Fibroblast of skin of scalp (primary cell): ENCODE results near the gene EFHC1.

ENCODE experiments used
- DNase-seq: peaks from one replicate; pipeline ENCODE4 v3.0.0-alpha.2; 2013

Gene EFHC1

DNA sequence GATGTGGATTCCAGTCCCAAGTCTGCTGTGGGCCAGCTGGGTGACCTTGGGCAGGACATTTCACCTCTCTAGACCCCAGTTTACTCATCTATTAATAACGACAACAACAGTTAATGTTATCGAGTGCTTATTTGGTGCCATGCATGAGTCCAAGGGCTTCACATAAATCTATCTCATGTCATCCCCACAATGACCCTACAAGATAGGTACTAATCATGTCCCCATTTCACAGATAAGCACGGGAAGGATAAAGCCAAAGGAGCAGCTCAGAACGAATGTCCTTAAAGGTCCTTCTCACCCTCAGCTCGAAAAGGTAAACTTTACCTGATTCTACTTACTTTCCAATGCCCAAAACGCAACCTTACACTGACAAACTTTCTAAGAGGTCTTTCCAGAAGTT is 121.0 kb downstream of the EFHC1 start:
- DNase-seq = no peak

DNA sequence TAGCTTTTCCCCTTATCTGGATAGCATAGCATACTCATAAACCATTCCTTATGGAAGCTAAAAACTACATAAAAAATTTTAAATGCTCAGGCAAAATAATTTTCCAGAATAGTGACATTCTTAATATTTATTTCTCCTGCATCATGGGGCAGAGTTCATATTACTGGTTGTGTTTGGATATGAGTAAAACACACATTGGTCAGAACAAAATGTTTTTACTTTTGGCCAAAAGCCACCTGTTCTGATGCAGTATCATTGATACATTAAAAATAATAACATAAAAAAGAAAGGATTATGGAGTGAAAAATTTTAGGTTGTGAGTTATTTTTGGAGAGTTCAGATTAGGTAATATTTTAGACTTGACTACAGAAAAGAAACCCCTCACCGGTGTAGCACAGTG is 123.1 kb downstream of the EFHC1 start:
- no peak for DNase-seq

DNA sequence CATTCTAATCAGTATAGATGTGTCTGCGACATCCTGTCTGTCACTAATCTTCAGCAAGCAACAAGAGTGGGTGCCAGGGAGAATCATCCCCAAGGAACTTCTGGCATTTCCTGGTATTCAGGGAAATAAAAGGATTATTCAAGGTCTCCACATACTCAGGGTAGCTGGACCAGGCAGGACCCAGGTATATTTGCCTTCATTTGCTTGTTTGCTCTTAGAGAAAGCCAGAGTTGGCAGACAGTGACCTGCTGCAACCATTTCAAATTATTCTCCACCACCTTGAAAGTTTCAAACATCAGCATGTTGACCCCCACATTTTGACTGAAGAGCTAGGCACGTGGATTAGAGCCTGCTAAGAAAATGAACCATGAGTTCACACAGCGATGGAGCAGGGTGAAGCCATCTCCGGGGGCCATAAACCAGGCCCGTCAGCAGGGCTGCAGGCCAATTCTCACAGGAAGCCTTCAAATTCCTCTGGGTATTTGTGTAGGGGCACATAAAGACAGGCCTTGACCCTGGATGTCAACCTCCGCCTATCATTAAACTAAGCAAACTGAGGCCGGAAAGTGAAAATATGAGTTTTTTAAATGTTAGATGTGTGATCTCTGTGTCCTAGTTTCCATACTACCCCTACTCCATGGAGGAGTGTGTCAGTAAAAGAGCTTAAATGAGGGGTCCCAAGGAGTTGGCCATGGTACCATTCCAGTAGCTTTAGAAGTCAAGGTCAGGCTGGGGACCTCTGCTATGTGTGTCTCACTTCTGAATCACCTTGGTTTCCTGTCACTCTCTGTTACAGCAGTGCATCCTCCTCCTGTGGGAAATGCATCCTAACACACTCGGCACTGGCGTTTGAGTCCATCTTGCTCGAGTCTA is 123.8 kb downstream of the EFHC1 start:
- peak; percentile 61 for DNase-seq

DNA sequence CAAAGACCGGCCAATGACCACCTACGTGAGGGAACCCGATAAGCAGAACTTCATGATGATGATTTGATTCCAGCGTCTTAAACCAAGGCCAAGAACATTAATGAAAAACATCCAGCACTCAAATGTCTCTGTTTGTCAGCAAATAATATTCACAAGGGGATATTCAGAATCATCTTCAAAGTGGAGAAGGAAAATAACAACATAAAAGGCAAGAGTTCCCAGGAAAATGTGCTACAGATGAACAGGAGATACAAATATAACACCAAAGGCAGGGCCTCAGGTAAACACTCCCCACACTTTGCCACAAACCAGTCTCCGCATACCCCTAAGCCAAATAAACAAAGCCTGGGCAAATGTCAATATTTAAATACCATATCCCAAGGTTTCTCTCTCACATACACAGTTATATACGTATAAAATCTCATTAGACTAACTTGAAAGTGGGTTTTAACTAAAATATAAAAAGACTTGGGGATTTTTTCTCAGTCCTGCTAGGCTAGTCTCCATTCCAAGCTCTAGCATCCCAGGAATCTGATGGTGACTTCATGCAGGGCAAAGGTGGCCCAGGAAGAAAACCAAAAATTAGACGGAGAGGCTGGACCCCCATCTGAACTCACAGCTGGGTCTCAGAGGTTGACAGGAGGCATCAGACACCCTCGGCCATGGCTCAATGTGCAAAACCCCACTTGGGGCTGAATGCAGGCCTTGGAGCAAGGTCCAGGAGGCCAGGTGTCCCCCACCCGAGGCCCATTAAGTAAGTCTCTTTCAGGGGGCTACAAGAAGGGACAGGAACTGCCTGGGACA is 124.7 kb downstream of the EFHC1 start:
- DNase-seq = no peak

DNA sequence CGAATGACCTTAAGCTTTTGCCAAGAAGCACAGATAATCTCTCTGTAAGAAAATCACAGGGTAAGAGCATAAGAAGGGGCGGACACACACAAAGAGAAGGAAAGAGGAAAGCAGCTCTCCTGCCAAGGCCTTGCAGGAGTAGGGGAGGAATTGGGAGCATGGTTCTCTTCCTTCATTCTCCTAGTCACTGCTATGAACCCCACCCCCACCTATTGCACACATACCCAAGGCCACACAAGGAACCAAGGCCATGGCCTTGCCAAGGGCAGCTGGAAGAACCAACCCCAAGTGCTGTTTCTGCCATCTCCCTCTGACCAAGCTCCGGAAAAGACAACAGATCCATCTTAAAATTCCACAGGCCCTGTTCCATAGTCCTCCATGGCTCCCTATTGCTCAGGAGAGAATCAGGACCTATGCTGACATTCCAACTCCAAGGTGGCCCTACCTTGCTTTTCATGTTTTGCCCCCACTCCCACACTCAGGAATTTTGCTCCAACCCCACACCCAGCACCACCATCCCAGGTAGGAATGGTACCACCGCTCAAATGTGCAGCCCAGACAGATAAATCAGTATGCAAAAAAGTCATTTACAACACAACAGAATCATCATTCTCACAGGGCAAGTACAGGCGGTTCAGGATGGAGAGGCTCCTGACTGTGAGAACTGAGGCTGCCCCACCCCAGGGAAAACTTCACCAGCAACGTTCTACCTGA is 125.4 kb downstream of the EFHC1 start:
- no peak for DNase-seq

DNA sequence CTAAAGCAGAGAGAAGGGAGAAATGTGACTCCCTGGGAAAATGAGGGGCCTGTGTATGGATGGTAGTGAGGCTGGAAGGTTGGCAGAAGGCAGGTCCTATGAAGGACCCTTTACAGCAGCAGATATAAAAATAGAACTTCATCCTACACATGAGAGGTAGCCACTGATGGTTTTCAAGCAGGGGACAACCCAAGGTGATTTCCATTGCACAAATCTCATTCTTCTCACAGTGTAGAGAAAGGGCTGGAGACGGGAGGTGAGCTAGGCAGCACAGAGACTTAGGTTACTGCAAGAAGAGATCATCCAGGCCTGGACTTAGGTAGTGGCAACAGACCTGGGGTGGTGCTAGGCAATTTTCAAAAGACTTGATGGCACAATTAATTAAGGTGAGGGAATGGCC is 126.0 kb downstream of the EFHC1 start:
- no peak for DNase-seq

DNA sequence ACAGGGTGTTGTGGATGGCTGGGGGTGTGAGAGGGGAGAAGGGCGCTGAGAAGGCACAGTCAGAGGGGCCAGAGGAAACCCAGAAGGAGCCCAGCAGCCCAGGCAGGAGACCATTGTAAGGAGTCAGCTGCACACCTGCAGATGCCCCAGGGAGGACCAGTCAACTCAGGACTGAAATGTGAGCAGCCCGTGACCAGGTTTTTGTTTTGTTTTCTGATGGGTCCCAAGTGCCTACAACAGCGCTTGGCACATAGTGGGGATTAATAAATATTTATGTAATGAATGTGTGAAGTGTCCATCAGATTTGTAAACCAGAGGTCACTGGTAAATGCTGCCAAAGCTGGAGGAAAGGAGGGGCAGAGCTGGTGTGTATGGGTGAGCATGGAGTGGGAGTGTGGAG is 126.5 kb downstream of the EFHC1 start:
- no peak for DNase-seq

DNA sequence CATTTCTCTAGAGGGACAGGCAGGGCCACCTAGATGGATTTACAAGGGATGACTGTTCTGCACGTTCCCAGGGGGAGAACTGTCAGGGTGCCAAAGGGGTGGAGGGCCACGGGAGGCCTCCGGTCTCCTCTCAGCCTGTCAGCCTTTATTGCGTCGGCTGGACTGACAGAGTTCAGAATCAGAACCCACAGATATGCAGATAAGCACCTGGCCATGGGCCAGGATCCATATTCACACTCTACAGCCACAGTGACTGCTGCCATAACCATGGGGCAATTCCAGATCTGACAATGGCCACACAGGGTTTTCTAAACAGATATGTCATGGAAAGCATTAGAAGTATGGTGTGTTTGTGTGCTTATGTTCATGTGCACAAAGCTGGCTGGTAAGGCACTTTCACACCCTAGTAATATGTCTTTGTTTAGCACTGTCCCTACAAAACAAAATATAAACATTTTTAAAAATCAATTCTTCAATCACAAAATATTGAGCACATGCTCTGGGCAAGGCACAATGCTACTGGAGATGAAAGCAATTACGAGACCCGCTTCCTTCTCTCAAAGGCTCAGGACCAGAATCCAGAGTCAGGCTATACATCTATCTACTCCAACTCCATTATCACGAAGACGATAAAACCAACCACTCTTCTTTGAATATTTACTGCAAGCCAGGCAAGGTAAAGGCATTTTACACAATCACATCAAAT is 127.7 kb downstream of the EFHC1 start:
- peak; percentile 63 for DNase-seq

DNA sequence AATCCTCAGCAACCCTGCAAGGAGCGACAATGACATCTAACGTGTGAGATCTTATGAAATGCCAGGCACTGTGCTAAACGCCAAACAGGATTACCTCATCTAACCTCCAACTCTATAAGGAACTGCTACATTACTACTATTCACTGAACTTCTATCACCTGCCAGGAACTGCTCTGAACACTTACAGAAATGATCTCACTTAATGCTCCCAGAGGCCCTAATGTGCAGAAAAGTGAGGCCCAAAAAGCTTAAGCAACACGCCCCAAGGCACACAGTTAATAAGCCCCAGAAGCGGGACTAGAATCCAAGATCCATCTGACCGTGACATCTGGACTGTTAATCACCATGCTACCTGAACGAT is 128.2 kb downstream of the EFHC1 start:
- DNase-seq = no peak

DNA sequence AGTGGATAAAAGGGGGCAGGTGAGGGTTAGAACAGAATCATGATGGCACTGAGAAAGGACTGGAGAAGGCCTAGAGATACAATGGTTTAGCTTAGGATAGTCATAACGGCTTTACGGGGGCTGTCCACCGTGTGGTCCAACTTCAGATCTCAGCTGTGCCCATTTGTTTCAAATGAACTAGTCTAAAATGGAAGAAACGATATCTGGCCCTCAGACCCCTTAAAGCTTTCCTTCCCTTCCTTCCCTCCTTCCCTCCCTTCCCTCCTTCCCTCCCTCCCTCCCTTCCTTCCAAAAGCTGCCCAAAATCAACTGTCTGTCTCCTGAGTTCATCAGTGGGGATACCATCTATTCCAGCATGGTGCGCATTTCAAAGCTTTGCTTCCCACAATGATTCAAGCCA is 128.9 kb downstream of the EFHC1 start:
- no peak for DNase-seq

DNA sequence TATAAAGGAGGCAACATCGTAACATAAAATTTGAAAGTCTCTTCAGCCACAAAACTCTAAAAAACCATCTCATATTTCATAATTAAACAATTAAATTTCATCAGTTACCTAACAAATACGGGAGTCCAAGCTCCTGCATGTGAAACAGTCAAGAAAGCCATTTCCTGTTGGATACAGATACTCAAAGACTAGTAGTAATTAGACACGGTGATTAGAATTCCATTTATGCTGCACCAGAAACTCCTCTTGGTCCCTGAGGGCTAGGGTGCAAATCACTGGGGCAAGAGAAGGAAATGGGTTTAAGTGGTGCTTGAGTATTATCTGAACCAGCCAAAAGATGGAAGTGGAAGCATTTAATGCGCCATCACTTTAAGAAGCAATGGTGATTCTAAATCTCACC is 129.3 kb downstream of the EFHC1 start:
- no peak for DNase-seq

DNA sequence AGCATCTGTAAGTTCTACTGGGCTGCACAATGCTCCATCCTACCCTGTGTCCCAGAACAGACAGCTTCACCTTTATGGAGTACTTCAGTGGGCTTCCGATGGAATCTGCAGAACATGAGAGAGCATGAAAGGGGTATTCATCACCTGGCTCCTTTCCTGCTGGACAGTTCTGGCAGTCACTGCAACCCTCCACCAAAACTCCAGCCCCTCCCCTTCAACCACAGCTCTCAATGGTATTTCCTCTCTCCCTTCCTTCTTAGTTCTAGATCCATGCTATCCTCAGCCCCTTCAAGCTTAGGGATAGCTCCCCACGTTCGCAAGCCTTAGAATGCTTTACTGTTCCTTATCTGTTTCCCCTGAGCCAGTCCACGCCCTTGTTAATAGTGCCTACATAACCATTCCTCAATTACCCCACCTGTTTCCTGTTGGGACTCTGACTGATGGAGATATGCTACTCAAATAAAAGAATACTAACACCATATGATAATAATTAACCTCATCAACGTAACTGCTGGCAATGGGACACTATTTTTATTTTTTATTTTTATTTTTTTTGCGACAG is 130.0 kb downstream of the EFHC1 start:
- no peak for DNase-seq

DNA sequence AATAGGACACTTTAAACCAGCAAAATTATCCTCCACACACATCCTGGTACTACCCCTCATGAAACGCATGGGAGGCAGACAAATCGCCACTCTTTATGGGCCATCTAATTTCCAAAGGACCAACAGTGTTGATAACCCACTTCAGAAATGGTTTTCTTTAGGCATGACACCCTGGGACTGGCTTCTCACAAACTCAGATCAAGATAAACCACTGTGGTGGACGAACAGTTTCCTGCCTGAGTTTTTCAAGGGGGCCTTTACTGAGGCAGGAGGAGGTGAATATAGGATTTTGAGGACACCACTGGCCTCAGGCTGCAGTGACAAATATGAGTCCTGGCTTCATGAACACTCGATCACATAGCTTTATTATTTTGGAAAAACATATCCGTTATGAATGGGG is 130.7 kb downstream of the EFHC1 start:
- no peak for DNase-seq

DNA sequence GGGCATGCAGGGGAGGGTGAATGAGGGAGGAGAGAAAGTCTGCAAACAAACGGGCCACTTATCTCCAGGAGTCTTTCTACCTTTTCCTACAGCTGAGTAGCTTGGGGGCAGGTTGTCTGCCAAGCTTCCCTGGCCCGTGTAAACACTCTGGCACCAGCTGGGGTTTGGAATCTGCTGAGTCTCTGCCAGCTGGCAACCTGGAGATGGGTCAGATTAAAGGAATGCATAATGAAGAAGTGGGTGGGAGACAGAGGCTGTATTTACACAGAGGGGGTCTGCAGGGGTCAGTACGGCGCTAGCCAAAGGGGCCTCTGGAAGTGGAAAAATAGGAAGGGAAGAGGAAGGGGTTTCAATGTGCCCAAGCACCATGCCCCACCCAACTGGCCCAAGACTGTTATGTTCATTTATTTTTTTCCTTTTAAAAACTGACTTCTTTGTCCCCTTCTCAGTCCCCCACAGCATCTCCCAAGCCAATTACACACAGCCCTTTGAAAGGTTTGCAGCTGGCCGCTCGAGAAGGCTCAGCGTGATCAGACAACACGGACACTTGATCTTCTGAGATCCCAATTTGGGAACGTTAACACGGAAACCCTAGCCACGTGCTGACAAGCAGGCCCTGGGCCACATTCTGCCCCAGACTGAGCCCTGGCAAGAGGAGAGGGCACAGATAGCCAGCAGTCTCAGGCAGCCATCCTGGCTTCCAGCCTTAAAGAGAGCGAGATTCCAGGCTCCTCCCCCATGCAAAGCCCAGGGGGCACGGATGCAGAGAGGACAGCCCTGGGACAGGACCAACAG is 131.5 kb downstream of the EFHC1 start:
- DNase-seq = peak; percentile 82

DNA sequence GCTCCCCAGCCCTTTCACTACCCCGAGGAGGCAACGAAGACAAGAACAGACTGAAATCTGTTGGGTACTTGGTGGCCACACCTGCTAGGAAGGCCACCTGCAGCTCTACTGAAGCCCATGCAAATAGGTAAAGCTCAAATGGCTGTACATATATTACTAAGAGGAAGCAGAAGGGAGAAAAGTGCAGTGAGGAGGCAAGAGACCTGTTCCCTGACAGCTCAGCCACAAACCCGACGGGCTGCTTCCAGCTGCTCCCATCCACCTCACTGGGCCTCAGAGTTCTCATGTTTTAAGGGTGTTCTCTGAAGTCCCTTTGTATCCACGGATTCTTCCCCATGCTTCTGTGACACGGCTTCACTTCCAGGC is 132.1 kb downstream of the EFHC1 start:
- DNase-seq = no peak

DNA sequence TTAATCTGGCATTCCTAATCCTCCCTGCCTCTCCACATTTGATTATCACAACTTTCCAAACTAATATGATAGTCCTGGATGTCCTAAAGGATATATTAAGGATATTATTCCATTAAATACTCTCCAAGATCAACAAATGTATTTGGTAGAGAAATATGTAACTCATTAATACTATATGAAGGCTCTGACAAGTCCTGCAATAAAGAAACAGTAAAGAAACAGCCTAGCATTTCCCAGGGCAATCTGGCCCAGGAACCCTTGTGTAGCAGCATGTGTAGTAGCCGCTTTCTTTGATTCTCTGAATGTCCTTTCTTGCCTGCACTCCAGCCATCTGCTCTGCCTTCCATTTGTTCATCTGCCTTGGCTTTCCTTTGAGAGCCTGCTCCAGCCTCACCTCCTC is 133.0 kb downstream of the EFHC1 start:
- DNase-seq = no peak

DNA sequence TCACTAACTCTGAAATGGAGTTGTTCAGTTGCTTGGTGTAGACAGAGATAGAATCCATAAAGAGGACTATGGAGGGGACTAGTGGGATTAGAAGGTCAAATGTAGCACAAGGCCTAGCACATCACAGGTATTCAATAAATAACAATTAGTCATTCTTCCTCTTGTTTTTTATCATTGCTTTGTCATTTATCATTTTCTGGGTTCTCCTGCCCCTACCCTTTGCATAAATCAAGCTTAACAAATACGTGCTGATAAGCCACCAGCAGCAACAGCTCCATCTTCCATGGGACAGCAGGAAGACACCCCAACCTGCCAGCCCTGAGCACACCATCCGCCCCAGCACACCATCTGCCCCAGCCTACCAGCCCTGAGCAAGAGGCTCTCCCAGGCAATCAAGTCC is 133.6 kb downstream of the EFHC1 start:
- DNase-seq = no peak

DNA sequence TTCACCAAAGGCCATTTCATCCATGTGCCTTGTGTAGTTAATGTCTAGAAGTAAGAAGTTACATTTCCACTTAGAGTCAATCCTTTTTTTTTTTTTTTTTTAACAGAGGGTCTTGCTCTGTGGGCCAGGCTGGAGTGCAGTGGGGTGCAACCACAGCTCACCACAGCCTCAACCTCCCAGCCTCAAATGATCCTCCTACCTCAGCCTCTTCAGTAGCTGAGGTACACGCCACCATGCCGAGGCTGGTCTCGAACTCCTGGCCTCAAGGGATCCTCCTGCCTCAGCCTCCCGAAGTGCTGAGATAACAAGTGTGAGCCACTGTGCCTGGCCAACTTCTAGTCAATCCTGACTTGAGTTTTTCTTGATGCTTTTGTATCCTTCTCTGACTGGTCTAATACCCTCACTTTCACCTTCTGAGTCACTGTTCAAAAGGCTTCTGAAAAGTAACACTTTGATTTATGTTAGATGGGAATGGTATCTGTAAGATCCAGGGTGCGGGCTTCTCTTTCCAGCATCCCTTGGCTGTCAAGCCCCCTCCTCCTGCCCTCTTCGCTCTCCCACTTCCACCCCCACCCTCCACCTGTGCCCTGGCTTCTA is 134.6 kb downstream of the EFHC1 start:
- no peak for DNase-seq

DNA sequence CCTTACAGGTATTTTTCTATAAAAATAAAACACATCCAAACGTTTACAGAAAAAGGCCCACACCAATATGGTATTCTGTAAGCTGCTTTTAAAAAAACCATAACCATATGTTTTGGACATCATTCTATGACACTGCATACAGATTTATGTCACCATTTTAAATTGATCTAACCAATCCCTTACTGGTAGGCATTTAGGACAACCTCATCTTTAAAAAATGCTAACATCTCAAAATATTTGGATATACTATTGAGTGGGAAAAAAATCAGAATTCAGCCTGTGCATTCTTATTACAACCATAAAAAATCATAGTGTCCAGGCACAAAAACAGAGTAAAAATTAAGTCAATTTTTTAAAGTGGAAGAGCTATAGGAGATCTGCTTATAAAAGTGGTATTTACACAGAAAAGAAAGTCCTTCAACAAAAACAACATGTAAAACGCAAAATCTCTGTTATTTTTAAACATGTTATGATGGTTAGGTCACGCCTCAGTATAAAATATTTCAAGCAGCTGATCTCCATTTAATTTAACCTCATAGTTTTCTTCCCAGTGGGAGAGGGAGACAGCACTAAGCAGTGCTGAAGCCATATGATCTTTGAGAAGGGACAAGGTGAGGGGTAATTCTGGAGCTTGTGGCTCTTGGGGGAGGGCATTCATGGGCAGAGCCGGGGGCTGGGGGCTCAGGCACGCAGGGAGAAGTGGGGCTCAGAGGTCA is 135.5 kb downstream of the EFHC1 start:
- DNase-seq = peak; percentile 82
